OCI-LY7 (cell line): ENCODE results near the gene MINDY3. TPM values are rescaled to one million over a fixed set of nuclear protein-coding genes. Genes with fewer than 3 reads are reported as not detected.

Experiments used
- BruUV-seq: library from RNA; stranded (reverse); fragments of 400-500 nt; replicated peaks from 2 replicates; lab custom pipeline; 2021; lab: Mats Ljungman, UMichigan
- CTCF ChIA-PET: fragments of 300-600 bp; sonication (Branson Sonifier 250); formaldehyde crosslinking; loops from one replicate; lab custom pipeline; 2022; ENCODE audit warnings: antibody characterized with exemption; ENCODE audit not compliant: unreplicated experiment; lab: Charles Lee
- POLR2A ChIA-PET: fragments of 300-600 bp; sonication (Branson Sonifier 250); formaldehyde crosslinking; loops from one replicate; lab custom pipeline; 2022; ENCODE audit warnings: antibody characterized with exemption; lab: Charles Lee
- DNase-seq: peaks from one replicate; pipeline ENCODE4 v3.0.0-alpha.2; 2015; ENCODE audit warnings: low spot score
- H2AFZ ChIP-seq: fragments of 200-600 bp; sonication (generic), shearing (Covaris generic); 2 replicates; pipeline ENCODE4 v1.6.1; 2014; ENCODE audit warnings: mild to moderate bottlenecking, antibody characterized with exemption, low read length, moderate library complexity
- H3K27ac ChIP-seq: fragments of 200-600 bp; sonication (generic); 2 replicates; pipeline ENCODE4 v1.5.1; 2014; ENCODE audit warnings: mixed run types, low read depth, mild to moderate bottlenecking, moderate library complexity, low read length, inconsistent platforms; ENCODE audit not compliant: poor library complexity, severe bottlenecking
- H3K36me3 ChIP-seq: fragments of 200-600 bp; sonication (generic); 2 replicates; pipeline ENCODE4 v1.6.1; 2014; ENCODE audit warnings: mild to moderate bottlenecking, antibody characterized with exemption, low read length, moderate library complexity, mixed read lengths; ENCODE audit not compliant: insufficient read depth
- H3K4me1 ChIP-seq: fragments of 200-600 bp; sonication (generic); 2 replicates; pipeline ENCODE4 v1.5.1; 2014; ENCODE audit warnings: mild to moderate bottlenecking, low read length; ENCODE audit not compliant: insufficient read depth, poor library complexity, severe bottlenecking
- H3K4me2 ChIP-seq: fragments of 200-600 bp; sonication (generic); 2 replicates; pipeline ENCODE4 v1.6.1; 2014; ENCODE audit warnings: mild to moderate bottlenecking, low read length
- H3K4me3 ChIP-seq: fragments of 200-600 bp; sonication (generic); 2 replicates; pipeline ENCODE4 v1.5.1; 2014; ENCODE audit warnings: mild to moderate bottlenecking, low read depth, low read length; ENCODE audit not compliant: poor library complexity, severe bottlenecking
- H3K79me2 ChIP-seq: fragments of 200-600 bp; sonication (generic); 2 replicates; pipeline ENCODE4 v1.6.1; 2016; ENCODE audit warnings: low read depth, mild to moderate bottlenecking, low read length, moderate library complexity, mixed read lengths; ENCODE audit not compliant: insufficient read depth
- H3K9me2 ChIP-seq: fragments of 200-600 bp; sonication (generic); 2 replicates; pipeline ENCODE4 v1.6.1; 2016; ENCODE audit warnings: mild to moderate bottlenecking, low read length, mixed read lengths; ENCODE audit not compliant: insufficient read depth
- H3K9me3 ChIP-seq: fragments of 200-600 bp; sonication (generic); 2 replicates; pipeline ENCODE4 v1.6.1; 2014; ENCODE audit warnings: mild to moderate bottlenecking, mixed run types, low read length, mixed read lengths
- H4K20me1 ChIP-seq: fragments of 200-600 bp; sonication (generic); 2 replicates; pipeline ENCODE4 v1.6.1; 2014; ENCODE audit warnings: mild to moderate bottlenecking, antibody characterized with exemption, low read length, moderate library complexity, mixed read lengths; ENCODE audit not compliant: insufficient read depth
- CTCF ChIP-seq: fragments of 200-600 bp; sonication (generic); conservative IDR thresholded peaks from 2 replicates; pipeline ENCODE4 v1.5.1; 2014; ENCODE audit warnings: mild to moderate bottlenecking, antibody characterized with exemption, low read length, moderate library complexity, mixed read lengths
- EZH2phosphoT487 ChIP-seq: fragments of 200-600 bp; sonication (generic); IDR thresholded peaks from 2 replicates; pipeline ENCODE4 v1.6.1; 2018; ENCODE audit warnings: low read depth, borderline replicate concordance, mild to moderate bottlenecking, mixed run types, antibody characterized with exemption, low read length, moderate library complexity, mixed read lengths
- intact Hi-C: fragments of 100-400 bp; cut with micrococcal nuclease; formaldehyde crosslinking; loops from one replicate; pipeline ENCODE4 v1.10.0; 2022; ENCODE audit not compliant: unreplicated experiment
- total RNA-seq, 2 experiments: library from RNA; depleted of rRNA in 1 of 2; stranded (reverse); fragments of >200 nt in 1 of 2; shearing (Covaris generic) in 1 of 2; gene quantifications; 2 replicates each; pipeline ENCODE4 v1.2.3, GENCODE V29; 2014 to 2022

MINDY3 gene
- total RNA-seq, 2 experiments from 2014 or later = 15.7 to 23.3 TPM

- POLR2A ChIA-PET = interaction anchor here (0.6 kb wide), 1 partner anchor 18 kb away, joined by 3 read pairs; no protein-coding TSS in a partner anchor
- Histone ChIP-seq H3K4me3 (no peak overlapping the region), H3K9me3 (no peaks in the 10 kb centered on the region), H3K4me2 (no peak overlapping the region), H3K9me2 (no peaks in the 10 kb centered on the region), H3K4me1 (no peaks in the 10 kb centered on the region), H3K27ac (no peak overlapping the region), H3K79me2 (no peaks in the 10 kb centered on the region), H3K36me3 (no peaks in the 10 kb centered on the region), H2AFZ (no peak overlapping the region), H4K20me1 (no peaks in the 10 kb centered on the region)
- intact Hi-C loops = no loop called here
- no peak for TF ChIP-seq EZH2phosphoT487
- no peak for TF ChIP-seq CTCF
- BruUV-seq = no TSS peak
- no peak for DNase-seq
- CTCF ChIA-PET = no interaction called here
Measured at GRCh38 chr10:15751046-15751445, 109.3 kb downstream of the MINDY3 start.

GRCh38 chr10:15748126-15748525 lies 112.2 kb downstream of the MINDY3 start:
- no peaks in the 10 kb centered on the region for H4K20me1 ChIP-seq
- intact Hi-C loops = no loop called here
- CTCF ChIA-PET = no interaction called here

More at GRCh38 chr10:15748126-15748525, 112.2 kb downstream of the MINDY3 start:
- Histone ChIP-seq H3K36me3 (no peaks in the 10 kb centered on the region), H3K79me2 (no peaks in the 10 kb centered on the region), H3K4me3 (no peak overlapping the region), H3K4me1 (no peaks in the 10 kb centered on the region), H3K27ac (no peak overlapping the region), H3K4me2 (no peak overlapping the region), H3K9me3 (no peaks in the 10 kb centered on the region), H3K9me2 (no peaks in the 10 kb centered on the region), H2AFZ (no peak overlapping the region; the same call in 1 of the 2 replicates)
- POLR2A ChIA-PET = no interaction called here
- BruUV-seq = no TSS peak
- DNase-seq = no peak
- TF ChIP-seq EZH2phosphoT487 (no peak), CTCF (no peak)
